Measurements from ENCODE around the gene COL11A1.
"Not testable (repeated sequence)": the region's sequence is repeated elsewhere in the genome, so short reads cannot be mapped to it uniquely, and the experiment has no call there.

COL11A1 gene

DNA sequence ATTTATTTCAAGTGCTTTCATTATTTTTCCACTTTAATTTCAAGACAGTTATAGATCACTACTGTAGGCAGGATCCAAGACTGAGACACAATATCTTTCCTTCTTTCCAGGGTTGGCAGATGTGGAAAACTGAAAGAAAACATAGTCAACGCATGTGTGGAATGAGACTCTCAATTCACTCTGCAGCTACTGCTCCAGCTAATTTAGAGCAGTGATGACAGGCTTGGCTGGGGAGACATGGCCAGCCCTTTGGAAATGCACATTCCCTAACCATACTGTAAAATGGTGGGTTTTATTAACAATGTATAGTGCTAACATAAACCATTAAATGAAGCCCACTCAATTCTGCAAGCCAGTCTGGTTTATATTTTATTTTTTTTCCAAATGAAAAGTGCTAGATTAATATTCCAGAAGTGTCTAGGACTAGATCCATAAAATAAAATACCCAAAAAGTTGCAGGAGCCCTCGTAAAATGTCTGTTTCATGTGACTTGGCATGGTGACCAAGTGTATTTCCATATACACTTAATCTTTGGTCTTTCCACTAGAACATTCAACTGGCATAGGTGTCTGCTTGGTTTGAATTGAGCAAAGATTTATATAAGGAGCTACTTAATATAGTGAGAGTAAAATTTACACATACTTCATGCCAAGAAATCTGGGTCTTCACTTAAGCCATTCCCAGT, 32.9 kb downstream of the COL11A1 start:
- DNase-seq (ENCODE audit: low read depth) = no peak

GRCh38 chr1:103074224-103074623, 34.1 kb downstream of the COL11A1 start:
- DNase-seq (ENCODE audit: low read depth) = no peak

DNA sequence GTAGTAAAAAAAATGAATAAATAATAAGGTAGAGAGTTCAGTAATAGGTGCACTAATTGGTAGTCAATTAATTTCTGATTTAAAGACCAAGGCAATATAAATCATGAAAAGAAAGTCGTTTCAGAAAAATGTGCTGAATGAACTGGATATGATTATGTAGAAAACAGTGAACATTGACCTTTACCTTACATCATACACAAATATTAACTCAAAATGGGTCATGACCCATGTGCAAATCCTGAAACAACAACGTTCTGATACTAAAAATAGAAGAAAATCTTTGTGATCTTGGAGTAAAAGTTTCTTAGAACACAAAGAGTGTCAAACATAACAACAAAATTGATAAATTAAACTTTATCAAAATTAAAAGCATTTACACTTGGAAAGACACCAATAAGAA, 39.1 kb downstream of the COL11A1 start:
- DNase-seq (ENCODE audit: low read depth) = no peak

GRCh38 chr1:103063921-103064320, 44.4 kb downstream of the COL11A1 start:
- DNase-seq (ENCODE audit: low read depth) = no peak

DNA sequence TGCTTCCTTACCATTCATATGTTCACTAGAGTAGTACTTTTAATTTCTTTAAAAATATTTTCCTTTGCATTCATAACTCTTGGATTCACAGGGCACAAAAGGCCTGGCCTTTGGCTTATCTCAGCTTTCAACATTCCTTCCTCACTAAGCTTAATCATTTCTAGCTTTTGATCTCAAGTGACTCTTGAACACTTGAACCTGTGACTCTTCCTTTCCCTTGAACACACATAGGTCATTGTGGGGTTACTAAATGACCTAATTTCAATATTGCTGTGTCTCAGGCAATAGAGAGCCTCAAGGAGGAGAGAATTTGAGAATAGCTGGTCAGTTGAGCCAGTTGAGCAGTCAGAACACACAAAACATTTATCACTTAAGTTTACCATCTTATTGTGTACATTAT, 49.9 kb downstream of the COL11A1 start:
- no peak for DNase-seq (ENCODE audit: low read depth)

GRCh38 chr1:103056423-103056822, 51.9 kb downstream of the COL11A1 start:
- no peak for DNase-seq (ENCODE audit: low read depth)

DNA sequence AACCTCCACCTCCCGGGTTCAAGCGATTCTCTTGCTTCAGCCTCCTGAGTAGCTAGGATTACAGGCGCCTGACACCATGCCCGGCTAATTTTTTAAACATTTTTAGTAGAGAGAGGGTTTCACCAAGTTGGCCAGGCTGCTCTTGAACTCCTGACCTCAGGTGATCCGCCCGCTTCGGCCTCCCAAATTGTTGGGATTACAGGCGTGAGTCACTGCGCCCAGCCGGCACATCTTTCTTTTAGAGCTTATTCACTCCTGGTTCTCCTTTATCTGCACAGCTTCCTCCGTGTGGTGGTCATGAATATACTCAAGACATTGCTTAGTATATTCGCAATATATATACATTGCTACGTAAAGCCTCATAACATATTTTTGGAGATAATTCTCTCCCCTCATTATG, 80.2 kb downstream of the COL11A1 start:
- not testable (repeated sequence) for DNase-seq (ENCODE audit: low read depth)

- DNase-seq (ENCODE audit: low read depth) = no peak
Measured at GRCh38 chr1:103025858-103026409, 82.4 kb downstream of the COL11A1 start.

DNA sequence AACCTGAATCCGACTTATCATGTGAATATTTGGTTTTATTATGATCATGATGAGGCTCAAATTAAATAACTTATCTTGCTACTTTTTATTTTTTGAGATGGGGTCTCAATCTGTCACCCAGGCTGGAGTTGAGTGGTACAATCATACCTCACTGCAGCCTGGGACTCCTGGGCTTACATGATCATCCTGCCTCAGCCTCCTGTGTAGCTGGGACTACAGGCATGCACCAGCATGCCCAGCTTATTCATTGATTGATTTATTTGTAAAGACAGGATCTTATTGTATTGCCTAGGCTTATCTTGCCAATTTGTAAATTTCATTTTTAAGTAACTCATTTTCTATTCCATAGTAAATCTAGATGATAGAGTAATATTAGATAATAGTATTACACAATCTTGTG, 84.3 kb downstream of the COL11A1 start:
- DNase-seq (ENCODE audit: low read depth) = no peak

DNA sequence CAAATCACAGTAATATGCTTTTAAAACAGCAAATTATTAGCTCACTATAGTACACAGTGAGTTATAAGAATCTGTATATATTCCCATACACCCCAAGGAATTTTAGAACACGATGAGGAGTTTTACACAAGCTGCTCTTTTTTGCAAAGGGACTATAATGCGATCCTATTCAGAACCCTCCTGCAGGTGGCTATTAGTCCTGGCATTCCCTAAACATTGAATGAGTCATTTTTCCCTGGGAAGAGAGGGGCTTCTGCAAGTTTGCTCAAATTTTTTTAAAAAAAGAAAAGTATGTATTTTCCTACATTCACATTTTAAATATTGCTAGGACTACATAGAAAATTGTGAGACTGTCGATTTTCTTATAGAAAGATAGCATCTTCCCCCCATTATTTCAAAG, 106.3 kb downstream of the COL11A1 start:
- DNase-seq (ENCODE audit: low read depth) = no peak

DNA sequence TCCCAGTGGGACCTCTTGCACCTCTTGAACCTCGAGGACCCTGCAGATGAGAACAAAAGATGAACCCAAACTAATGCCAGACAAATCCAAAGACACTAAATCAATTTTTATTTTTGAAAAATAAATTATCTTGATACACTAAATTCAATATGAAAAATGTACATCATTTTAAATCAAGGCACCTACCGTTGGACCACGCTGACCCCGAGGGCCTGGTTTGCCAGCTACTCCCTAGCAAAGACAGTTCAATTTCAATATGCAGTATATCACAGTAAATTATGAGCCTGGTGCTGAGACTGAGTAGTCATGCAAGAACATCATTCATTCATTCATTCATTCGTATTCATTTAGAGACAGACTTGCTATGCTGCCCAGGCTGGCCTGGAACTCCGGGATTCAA, 129.4 kb downstream of the COL11A1 start:
- no peak for DNase-seq (ENCODE audit: low read depth)

DNA sequence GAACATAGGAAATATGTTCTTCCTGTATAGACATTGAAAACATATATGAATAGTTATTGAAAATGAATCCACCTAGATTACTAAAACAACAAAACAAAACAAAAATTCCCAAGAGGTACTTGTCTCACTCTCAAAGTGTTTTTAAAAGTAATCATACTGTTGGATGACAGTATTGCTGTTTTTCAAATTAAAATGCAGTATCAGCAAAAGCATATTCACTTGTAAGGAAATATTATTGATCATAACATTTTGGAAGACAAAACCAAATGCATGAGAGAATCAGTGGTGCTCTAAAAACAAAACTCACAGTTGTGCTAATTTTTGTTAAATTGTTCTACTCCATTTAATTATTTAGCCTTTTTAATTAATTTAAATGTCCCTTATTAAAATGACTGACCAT, 131.0 kb downstream of the COL11A1 start:
- no peak for DNase-seq (ENCODE audit: low read depth)

GRCh38 chr1:102970496-102971078, 137.7 kb downstream of the COL11A1 start:
- peak; percentile 85 for DNase-seq (ENCODE audit: low read depth)

DNA sequence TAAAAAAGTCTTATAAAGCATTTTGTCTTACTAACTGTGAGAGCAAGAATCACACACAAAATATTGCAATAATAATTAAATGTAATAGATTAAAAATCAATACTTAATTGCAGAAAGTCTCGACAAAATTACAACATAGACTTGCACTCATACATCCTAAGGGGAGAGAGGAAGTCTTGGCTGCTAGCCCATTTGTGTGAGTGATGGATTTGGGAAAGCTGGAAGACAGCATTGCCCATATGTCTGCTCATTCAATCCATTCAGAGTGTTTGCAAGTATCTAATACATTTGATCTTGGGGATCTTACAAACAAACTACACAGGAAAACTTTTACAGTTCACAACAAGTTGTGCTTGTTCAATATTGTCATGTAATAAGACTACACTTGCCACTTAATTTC, 140.5 kb downstream of the COL11A1 start:
- DNase-seq (ENCODE audit: low read depth) = no peak

- DNase-seq (ENCODE audit: low read depth) = no peak
Measured at GRCh38 chr1:102961549-102961948, 146.8 kb downstream of the COL11A1 start.

DNA sequence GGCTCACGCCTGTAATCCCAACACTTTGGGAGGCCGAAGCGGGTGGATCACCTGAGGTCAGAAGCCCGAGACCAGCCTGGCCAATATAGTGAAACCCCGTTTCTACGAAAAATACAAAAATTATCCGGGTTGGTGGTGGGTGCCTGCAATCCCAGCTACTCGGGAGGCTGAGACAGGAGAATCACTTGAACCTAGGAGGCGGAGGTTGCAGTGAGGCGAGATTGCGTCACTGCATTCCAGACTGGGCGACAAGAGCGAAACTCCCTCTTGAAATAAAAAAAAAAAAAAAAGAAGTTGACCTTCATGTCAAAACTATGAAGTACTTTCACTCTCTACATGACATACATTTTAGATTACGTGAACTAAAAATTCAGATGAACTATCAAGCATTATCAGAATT, 153.7 kb downstream of the COL11A1 start:
- no peak for DNase-seq (ENCODE audit: low read depth)

GRCh38 chr1:102952400-102952799, 155.9 kb downstream of the COL11A1 start:
- DNase-seq (ENCODE audit: low read depth) = no peak

GRCh38 chr1:102942324-102942723, 166.0 kb downstream of the COL11A1 start:
- no peak for DNase-seq (ENCODE audit: low read depth)

GRCh38 chr1:102941366-102941947, 166.9 kb downstream of the COL11A1 start:
- peak; percentile 40 for DNase-seq (ENCODE audit: low read depth)

DNA sequence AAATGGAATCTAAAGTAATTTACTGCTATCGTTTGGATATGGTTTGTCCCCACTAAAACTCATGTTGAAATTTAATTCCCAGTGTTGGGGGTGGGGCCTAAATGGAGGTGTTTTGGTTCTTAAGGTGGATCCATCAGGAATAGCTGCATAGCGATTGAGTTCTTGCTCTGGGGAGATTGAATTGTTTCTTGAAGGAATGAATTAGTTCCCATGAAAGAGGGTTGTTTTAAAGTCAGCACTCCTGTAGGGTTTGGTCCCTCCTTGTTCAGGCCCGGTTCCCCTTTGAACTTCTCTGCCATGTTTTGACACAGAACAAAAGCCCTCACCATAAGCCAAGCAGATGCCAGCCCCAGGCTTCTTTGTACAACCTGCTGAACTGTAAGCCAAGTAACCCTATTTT, 170.9 kb downstream of the COL11A1 start:
- DNase-seq (ENCODE audit: low read depth) = no peak

DNA sequence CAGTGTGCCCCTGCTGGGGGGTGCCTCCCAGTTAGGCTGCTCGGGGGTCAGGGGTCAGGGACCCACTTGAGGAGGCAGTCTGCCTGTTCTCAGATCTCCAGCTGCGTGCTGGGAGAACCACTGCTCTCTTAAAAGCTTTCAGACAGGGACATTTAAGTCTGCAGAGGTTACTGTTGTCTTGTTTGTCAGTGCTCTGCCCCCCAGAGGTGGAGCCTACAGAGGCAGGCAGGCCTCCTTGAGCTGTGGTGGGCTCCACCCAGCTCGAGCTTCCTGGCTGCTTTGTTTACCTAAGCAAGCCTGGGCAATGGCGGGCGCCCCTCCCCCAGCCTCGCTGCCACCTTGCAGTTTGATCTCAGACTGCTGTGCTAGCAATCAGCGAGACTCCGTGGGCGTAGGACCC, 175.0 kb downstream of the COL11A1 start:
- not testable (repeated sequence) for DNase-seq (ENCODE audit: low read depth)

GRCh38 chr1:102919659-102920058, 188.7 kb downstream of the COL11A1 start:
- DNase-seq (ENCODE audit: low read depth) = peak; percentile 81

- DNase-seq (ENCODE audit: low read depth) = peak; percentile 69
Measured at GRCh38 chr1:102901996-102902395, 206.3 kb downstream of the COL11A1 start.

All from ELR (cell line).